ENCODE measurements around the gene PDCD2L.

The PDCD2L gene

GRCh38 chr19:34430738-34431625 is 26.8 kb downstream of the PDCD2L start:
- peak; percentile 83 for TF ChIP-seq CTCF (conservative IDR thresholded peaks at IDR 0.05; ENCODE audit: control insufficient read depth, insufficient read depth, low read depth, low read length)
- no peak overlapping the region for H3K4me3 ChIP-seq (ENCODE audit: control insufficient read depth, low read depth, low read length)
- DNase-seq (ENCODE audit: low read depth) = peak; percentile 72

- TF ChIP-seq CTCF (conservative IDR thresholded peaks at IDR 0.05; ENCODE audit: control insufficient read depth, insufficient read depth, low read depth, low read length) = no peak
- DNase-seq (ENCODE audit: low read depth) = no peak
- H3K4me3 ChIP-seq (ENCODE audit: control insufficient read depth, low read depth, low read length) = no peak overlapping the region
Measured at GRCh38 chr19:34431681-34432402, 27.6 kb downstream of the PDCD2L start.

- TF ChIP-seq CTCF (conservative IDR thresholded peaks at IDR 0.05; ENCODE audit: control insufficient read depth, insufficient read depth, low read depth, low read length) = no peak
- DNase-seq (ENCODE audit: low read depth) = peak; percentile 71
- H3K4me3 ChIP-seq (ENCODE audit: control insufficient read depth, low read depth, low read length) = no peak overlapping the region
Measured at GRCh38 chr19:34432797-34433196, 28.6 kb downstream of the PDCD2L start.

- TF ChIP-seq CTCF (conservative IDR thresholded peaks at IDR 0.05; ENCODE audit: control insufficient read depth, insufficient read depth, low read depth, low read length) = no peak
- no peak overlapping the region for H3K4me3 ChIP-seq (ENCODE audit: control insufficient read depth, low read depth, low read length)
Measured at GRCh38 chr19:34436716-34437115, 32.5 kb downstream of the PDCD2L start.

GRCh38 chr19:34448191-34448590 is 44.0 kb downstream of the PDCD2L start:
- TF ChIP-seq CTCF (conservative IDR thresholded peaks at IDR 0.05; ENCODE audit: control insufficient read depth, insufficient read depth, low read depth, low read length) = no peak
- H3K4me3 ChIP-seq (ENCODE audit: control insufficient read depth, low read depth, low read length) = no peak overlapping the region
- no peak for DNase-seq (ENCODE audit: low read depth)

More at GRCh38 chr19:34436716-34437115, 32.5 kb downstream of the PDCD2L start:
- no peak for DNase-seq (ENCODE audit: low read depth)

- TF ChIP-seq CTCF (conservative IDR thresholded peaks at IDR 0.05; ENCODE audit: control insufficient read depth, insufficient read depth, low read depth, low read length) = no peak
- no peak for DNase-seq (ENCODE audit: low read depth)
- no peak overlapping the region for H3K4me3 ChIP-seq (ENCODE audit: control insufficient read depth, low read depth, low read length)
Measured at GRCh38 chr19:34452723-34453122, 48.5 kb downstream of the PDCD2L start.
